Hepatocyte (in vitro differentiated cells): ENCODE measurements around the gene PDIA5. TPM values are rescaled to one million over a fixed set of nuclear protein-coding genes. Genes with fewer than 3 reads are reported as not detected.
A peak's percentile ranks its signal among the peaks of the same experiment; 100 is the strongest.

Experiments used
- DNase-seq: peaks from one replicate; pipeline ENCODE4 v3.0.0-alpha.2; 2016; ENCODE audit warnings: low spot score
- H2AFZ ChIP-seq: fragments of 200-600 bp; sonication (generic); 2 replicates; pipeline ENCODE4 v1.6.0; 2016; ENCODE audit warnings: antibody characterized with exemption, mild to moderate bottlenecking
- H3K27ac ChIP-seq: fragments of 200-600 bp; sonication (generic); 2 replicates; pipeline ENCODE4 v1.5.1; 2016; ENCODE audit warnings: mild to moderate bottlenecking
- H3K27me3 ChIP-seq: fragments of 200-600 bp; sonication (generic); 2 replicates; pipeline ENCODE4 v1.6.1; 2016
- H3K36me3 ChIP-seq: fragments of 200-600 bp; sonication (generic); replicated peaks from 2 replicates; pipeline ENCODE4 v1.5.1; 2016; ENCODE audit warnings: low read depth; ENCODE audit not compliant: insufficient read depth
- H3K4me1 ChIP-seq: fragments of 200-600 bp; sonication (generic); 2 replicates; pipeline ENCODE4 v1.5.1; 2016; ENCODE audit warnings: mild to moderate bottlenecking, moderate library complexity; ENCODE audit not compliant: insufficient read depth
- H3K4me2 ChIP-seq: fragments of 200-600 bp; sonication (generic); 2 replicates; pipeline ENCODE4 v1.6.0; 2016
- H3K4me3 ChIP-seq: fragments of 200-600 bp; sonication (generic); 2 replicates; pipeline ENCODE4 v1.5.1; 2016; ENCODE audit warnings: mild to moderate bottlenecking
- H3K79me2 ChIP-seq: fragments of 200-600 bp; sonication (generic); 2 replicates; pipeline ENCODE4 v1.6.0; 2017; ENCODE audit warnings: mild to moderate bottlenecking
- H3K9me2 ChIP-seq: fragments of 200-600 bp; sonication (generic); replicated peaks from 2 replicates; pipeline ENCODE4 v1.6.0; 2017; ENCODE audit warnings: mild to moderate bottlenecking; ENCODE audit not compliant: insufficient read depth
- H3K9me3 ChIP-seq: fragments of 200-600 bp; sonication (generic); 2 replicates; pipeline ENCODE4 v1.5.1; 2016; ENCODE audit warnings: low read depth, mild to moderate bottlenecking
- H4K20me1 ChIP-seq: fragments of 200-600 bp; sonication (generic); 2 replicates; pipeline ENCODE4 v1.6.0; 2016; ENCODE audit warnings: mild to moderate bottlenecking; ENCODE audit not compliant: insufficient read depth, poor library complexity, severe bottlenecking
- EZH2 ChIP-seq: fragments of 200-600 bp; sonication (generic); IDR thresholded peaks from 2 replicates; pipeline ENCODE4 v1.6.1; 2016; ENCODE audit warnings: antibody characterized with exemption, mild to moderate bottlenecking, borderline replicate concordance
- EZH2phosphoT487 ChIP-seq: fragments of 200-600 bp; sonication (generic); IDR thresholded peaks from one replicate; pipeline ENCODE4 v1.6.1; 2018; ENCODE audit warnings: antibody characterized with exemption, mild to moderate bottlenecking, low read depth, moderate library complexity; ENCODE audit not compliant: unreplicated experiment, severe bottlenecking
- WGBS: methylation state at CpG from one replicate; pipeline ENCODE4 v1.1.6; 2016; ENCODE audit warnings: low lambda C conversion rate; ENCODE audit errors: missing lambda C conversion rate; 5-methylcytosine and 5-hydroxymethylcytosine counted together
- polyA plus RNA-seq: library from polyadenylated mRNA; unstranded; fragments of >200 nt; fragmentation: Nextera tagmentation; extraction: Ambion mirVana; gene quantifications from 2 replicates; pipeline ENCODE4 v1.2.1, GENCODE V29; 2016
- total RNA-seq: library from RNA; depleted of rRNA; stranded (reverse); fragments of >200 nt; gene quantifications from 2 replicates; pipeline ENCODE4 v1.2.3, GENCODE V29; 2014
- TF ChIP-seq, protein P1 (sequence below): fragments of 200-600 bp; sonication (generic); IDR thresholded peaks from 2 replicates; pipeline ENCODE4 v1.5.1; 2016; ENCODE audit warnings: antibody characterized with exemption, mild to moderate bottlenecking; ENCODE audit not compliant: poor library complexity

Gene PDIA5
- total and polyA plus RNA-seq, 2 experiments from 2014 or later = 71.8 to 97.3 TPM

DNA sequence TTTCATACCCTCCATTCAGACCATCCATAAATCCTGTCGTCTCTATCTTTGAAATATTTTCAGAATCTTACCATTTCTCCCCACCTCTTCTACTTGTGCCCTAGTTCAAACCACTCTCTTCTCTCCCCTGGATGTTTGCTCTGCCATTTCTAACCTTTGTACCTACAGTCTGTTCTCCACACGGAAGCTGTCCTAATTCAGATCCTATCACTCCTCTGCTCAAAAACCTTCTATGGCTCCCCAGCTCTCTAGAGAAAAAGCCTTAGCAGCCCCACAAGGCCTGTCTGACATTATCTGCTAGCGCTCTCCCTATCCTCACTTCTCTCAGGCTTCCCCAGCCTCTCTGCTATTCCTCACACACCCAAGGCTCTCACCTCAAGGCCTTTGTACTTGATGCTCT is 34.8 kb upstream of the PDIA5 start:
- Histone ChIP-seq H3K27ac (no peak overlapping the region), H2AFZ (no peak overlapping the region), H3K27me3 (peaks cover 28% of the 10 kb centered on the region), H3K4me2 (no peak overlapping the region), H3K79me2 (no peaks in the 10 kb centered on the region), H4K20me1 (no peaks in the 10 kb centered on the region), H3K9me2 (no peaks in the 10 kb centered on the region), H3K36me3 (no peaks in the 10 kb centered on the region), H3K9me3 (no peaks in the 10 kb centered on the region), H3K4me3 (no peak overlapping the region), H3K4me1 (peaks cover 8% of the 10 kb centered on the region)
- WGBS = 83% methylated on average over 3 of the region's 3 CpGs
- no peak for DNase-seq
- TF ChIP-seq EZH2phosphoT487 (no peak), EZH2 (no peak)
- TF ChIP-seq, protein P1, sequence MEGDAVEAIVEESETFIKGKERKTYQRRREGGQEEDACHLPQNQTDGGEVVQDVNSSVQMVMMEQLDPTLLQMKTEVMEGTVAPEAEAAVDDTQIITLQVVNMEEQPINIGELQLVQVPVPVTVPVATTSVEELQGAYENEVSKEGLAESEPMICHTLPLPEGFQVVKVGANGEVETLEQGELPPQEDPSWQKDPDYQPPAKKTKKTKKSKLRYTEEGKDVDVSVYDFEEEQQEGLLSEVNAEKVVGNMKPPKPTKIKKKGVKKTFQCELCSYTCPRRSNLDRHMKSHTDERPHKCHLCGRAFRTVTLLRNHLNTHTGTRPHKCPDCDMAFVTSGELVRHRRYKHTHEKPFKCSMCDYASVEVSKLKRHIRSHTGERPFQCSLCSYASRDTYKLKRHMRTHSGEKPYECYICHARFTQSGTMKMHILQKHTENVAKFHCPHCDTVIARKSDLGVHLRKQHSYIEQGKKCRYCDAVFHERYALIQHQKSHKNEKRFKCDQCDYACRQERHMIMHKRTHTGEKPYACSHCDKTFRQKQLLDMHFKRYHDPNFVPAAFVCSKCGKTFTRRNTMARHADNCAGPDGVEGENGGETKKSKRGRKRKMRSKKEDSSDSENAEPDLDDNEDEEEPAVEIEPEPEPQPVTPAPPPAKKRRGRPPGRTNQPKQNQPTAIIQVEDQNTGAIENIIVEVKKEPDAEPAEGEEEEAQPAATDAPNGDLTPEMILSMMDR = no peak

DNA sequence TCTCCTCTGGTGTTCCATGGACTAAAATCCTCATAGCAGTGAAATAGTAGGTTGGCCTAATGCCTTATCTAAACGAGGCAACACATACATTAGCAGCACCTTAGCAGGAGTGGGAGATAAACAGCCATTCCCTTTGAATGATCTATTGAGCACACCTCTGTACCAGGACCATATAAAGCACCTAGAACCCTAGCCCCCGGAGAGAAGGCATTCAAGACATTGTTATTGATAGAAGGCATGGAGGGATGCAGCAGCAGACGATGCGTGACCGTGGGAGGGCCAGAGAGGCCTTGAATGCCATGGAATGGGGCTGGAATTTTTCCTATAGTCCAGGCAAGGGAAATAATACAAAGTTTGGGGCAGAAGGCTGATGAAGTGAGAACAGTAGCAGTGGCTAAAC is 32.7 kb upstream of the PDIA5 start:
- H3K27me3 ChIP-seq = peaks cover 17% of the 10 kb centered on the region
- no peaks in the 10 kb centered on the region for H3K79me2 ChIP-seq
- no peaks in the 10 kb centered on the region for H3K9me3 ChIP-seq
- H3K27ac ChIP-seq = no peak overlapping the region
- DNase-seq = no peak
- H2AFZ ChIP-seq = no peak overlapping the region
- H3K36me3 ChIP-seq = no peaks in the 10 kb centered on the region
- no peaks in the 10 kb centered on the region for H3K9me2 ChIP-seq
- 77% methylated on average over 5 of the region's 5 CpGs for WGBS
- H3K4me1 ChIP-seq = no peaks in the 10 kb centered on the region
- no peak for TF ChIP-seq EZH2
- TF ChIP-seq, protein P1 = no peak
- TF ChIP-seq EZH2phosphoT487 = no peak
- H3K4me2 ChIP-seq = no peak overlapping the region
- H3K4me3 ChIP-seq = no peak overlapping the region
- H4K20me1 ChIP-seq = no peaks in the 10 kb centered on the region

DNA sequence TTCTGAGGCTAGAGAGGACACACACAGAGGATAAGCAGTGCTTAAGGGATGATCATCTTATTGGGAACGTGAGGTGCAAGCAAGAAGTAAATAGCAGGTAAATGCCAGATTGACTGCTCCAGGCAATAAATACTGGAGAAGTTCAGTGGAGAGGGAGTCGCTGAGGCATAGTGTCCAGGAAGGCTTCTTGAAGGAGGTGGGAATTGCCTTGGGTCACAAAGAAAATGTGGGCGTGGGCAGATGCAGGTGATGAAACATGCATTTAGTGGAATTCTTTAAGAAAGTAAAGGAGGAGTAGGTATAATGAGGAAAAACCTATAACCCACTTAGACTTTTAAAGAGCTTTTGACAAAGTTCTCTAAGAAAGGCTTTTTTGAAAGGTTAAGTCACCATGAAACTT is 31.8 kb upstream of the PDIA5 start:
- Histone ChIP-seq H3K79me2 (no peaks in the 10 kb centered on the region), H3K27ac (no peak overlapping the region), H3K36me3 (no peaks in the 10 kb centered on the region), H3K4me1 (no peaks in the 10 kb centered on the region), H4K20me1 (no peaks in the 10 kb centered on the region), H3K4me3 (no peak overlapping the region), H3K4me2 (no peak overlapping the region), H2AFZ (no peak overlapping the region), H3K9me2 (no peaks in the 10 kb centered on the region), H3K27me3 (peaks cover 10% of the 10 kb centered on the region), H3K9me3 (no peaks in the 10 kb centered on the region)
- DNase-seq = no peak
- WGBS = 59% methylated on average over 3 of the region's 3 CpGs
- TF ChIP-seq, protein P1 = no peak
- TF ChIP-seq EZH2phosphoT487 (no peak), EZH2 (no peak)

DNA sequence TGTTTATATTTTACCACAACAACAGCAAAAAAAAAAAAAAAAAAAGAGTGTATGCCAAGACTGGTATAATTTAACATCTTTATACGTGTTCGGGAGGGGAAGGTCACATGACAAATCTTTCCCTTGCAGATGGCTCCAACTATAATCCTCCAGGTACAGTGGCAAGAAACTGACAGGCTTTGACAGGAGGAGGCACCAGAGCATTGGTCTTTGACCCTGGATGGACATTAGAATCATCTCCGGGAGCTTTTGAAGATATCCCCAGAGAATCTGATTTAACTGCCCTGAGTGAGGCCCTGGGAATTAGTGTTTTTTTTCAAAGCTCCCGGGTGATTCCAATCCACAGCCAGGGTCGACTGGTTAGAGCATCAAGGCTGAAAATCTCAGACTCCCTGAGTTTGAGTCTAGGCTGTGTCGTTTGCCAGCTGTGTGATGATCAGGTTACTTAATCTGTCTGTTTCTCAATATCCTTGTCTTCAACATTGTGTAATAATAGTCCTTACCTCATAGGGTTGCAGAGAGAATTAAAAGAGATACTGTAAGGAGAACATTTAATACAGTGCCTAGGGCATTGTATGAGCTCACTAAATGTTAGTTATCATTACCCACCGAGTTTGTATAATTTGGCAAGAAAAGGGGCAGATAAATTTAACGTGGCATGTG is 30.3 kb upstream of the PDIA5 start:
- 46% methylated on average over 8 of the region's 8 CpGs for WGBS
- no peak overlapping the region for H3K4me2 ChIP-seq
- no peaks in the 10 kb centered on the region for H3K36me3 ChIP-seq
- no peaks in the 10 kb centered on the region for H4K20me1 ChIP-seq
- no peaks in the 10 kb centered on the region for H3K9me2 ChIP-seq
- H3K4me3 ChIP-seq = no peak overlapping the region
- no peaks in the 10 kb centered on the region for H3K4me1 ChIP-seq
- DNase-seq = peak; percentile 20
- no peaks in the 10 kb centered on the region for H3K27me3 ChIP-seq
- H3K79me2 ChIP-seq = no peaks in the 10 kb centered on the region
- no peaks in the 10 kb centered on the region for H3K9me3 ChIP-seq
- TF ChIP-seq EZH2phosphoT487 = no peak
- H3K27ac ChIP-seq = no peak overlapping the region
- H2AFZ ChIP-seq = no peak overlapping the region
